Body of pancreas (tissue), 4 donors: ENCODE data around the gene NHP2. TPM values are rescaled to one million over a fixed set of nuclear protein-coding genes. Genes with fewer than 3 reads are reported as not detected.

Experiments
- ATAC-seq: fragments of 150-250 bp; one replicate; pipeline ENCODE4 v1.9.1; 2016
- DNase-seq, 4 donors: peaks; one replicate each; pipeline ENCODE4 v3.0.0-alpha.2; 2019
- H3K27ac ChIP-seq, 4 donors: fragments of 200-600 bp; sonication (generic); 1 replicate in 3 of 4; 2 replicates in 1 of 4; pipeline versions ENCODE4 v1.5.1 to v1.6.1; 2016 to 2019; ENCODE audit warnings: mild to moderate bottlenecking in 1 of 4, mixed read lengths in 1 of 4, moderate library complexity in 1 of 4
- H3K27me3 ChIP-seq, 2 donors: fragments of 200-600 bp; sonication (generic); one replicate each; pipeline ENCODE4 v1.6.0; 2016; ENCODE audit warnings: mild to moderate bottlenecking in 1 of 2
- H3K36me3 ChIP-seq, 2 donors: fragments of 200-600 bp; sonication (generic); replicated peaks in 1 of 2; 2 replicates each; pipeline ENCODE4 v1.5.1; 2016; ENCODE audit warnings: low read depth in 2 of 2; ENCODE audit not compliant: insufficient read depth in 1 of 2
- H3K4me1 ChIP-seq: fragments of 200-600 bp; sonication (generic); one replicate; pipeline ENCODE4 v1.6.0; 2016
- H3K4me3 ChIP-seq, 2 donors: fragments of 200-600 bp; sonication (generic); 1 replicate in 1 of 2; 2 replicates in 1 of 2; pipeline ENCODE4 v1.5.1; 2016 to 2019
- H3K9me3 ChIP-seq, 3 donors: fragments of 200-600 bp; sonication (generic); 1 replicate in 2 of 3; 2 replicates in 1 of 3; pipeline ENCODE4 v1.5.1; 2016
- CTCF ChIP-seq, 7 experiments: fragments of 450-650 bp in 4 of 7; fragments of 200-600 bp in 3 of 7; sonication (generic) in 3 of 7; IDR thresholded peaks; one replicate each; pipeline ENCODE4 v1.5.1; 2016 to 2019; ENCODE audit warnings: antibody characterized with exemption in 7 of 7
- POLR2A ChIP-seq, 3 donors: fragments of 450-650 bp; IDR thresholded peaks; one replicate each; pipeline ENCODE4 v1.6.1; 2016; ENCODE audit warnings: antibody characterized with exemption in 3 of 3, mild to moderate bottlenecking in 2 of 3
- WGBS, 2 donors: methylation state at CpG; one replicate each; pipeline ENCODE4 v1.1.5; 2017; 5-methylcytosine and 5-hydroxymethylcytosine counted together
- intact Hi-C: fragments of 100-400 bp; cut with DNase I; formaldehyde crosslinking; loops from one replicate; pipeline ENCODE4 v1.15.1; 2023
- total RNA-seq, 2 donors: library from RNA; depleted of rRNA; stranded (reverse); fragments of >200 nt; gene quantifications; one replicate each; pipeline ENCODE4 v1.1.0, GENCODE V29; 2016

NHP2 gene
- total RNA-seq, 2 donors from 2014 or later: 63.9 to 80.2 TPM

- H3K4me1 ChIP-seq: peaks cover 13% of the 10 kb centered on the region
- H3K27ac ChIP-seq: peak overlapping the region in 1 of 4 donors; percentile 5
- WGBS, 2 donors: 73 to 75% methylated on average over 31 to 37 of the region's 38 CpGs
- intact Hi-C loops: loop anchor here (10.0 kb wide), 1 partner anchor 83 kb away; the partner anchor contains the start of gene HNRNPAB
- TF ChIP-seq POLR2A (IDR thresholded peaks at IDR 0.05) (no peak), CTCF (IDR thresholded peaks at IDR 0.05) (no peak)
- no peaks in the 10 kb centered on the region for H3K36me3 ChIP-seq
- H3K9me3 ChIP-seq: no peaks in the 10 kb centered on the region
- H3K27me3 ChIP-seq: no peaks in the 10 kb centered on the region
- ATAC-seq (no peak), DNase-seq (peak in 1 of 4 donors; percentile 9)
- no peak overlapping the region for H3K4me3 ChIP-seq
Observed at GRCh38 chr5:178121391-178122276, 32.1 kb downstream of the NHP2 start.

GRCh38 chr5:178120607-178121357 lies 32.9 kb downstream of the NHP2 start:
- no peak overlapping the region for H3K4me3 ChIP-seq
- peak in 2 of 3 donors; percentile 31 to 50 for TF ChIP-seq POLR2A (IDR thresholded peaks at IDR 0.05)
- peak; percentile 41 to 81 (median 77) for TF ChIP-seq CTCF (IDR thresholded peaks at IDR 0.05)
- no peaks in the 10 kb centered on the region for H3K27me3 ChIP-seq
- 21 to 23% methylated on average over 15 to 26 of the region's 29 CpGs for WGBS, 2 donors
- ATAC-seq: peak; percentile 97
- H3K27ac ChIP-seq: peak overlapping the region in 1 of 4 donors; percentile 5
- H3K4me1 ChIP-seq: peaks cover 13% of the 10 kb centered on the region
- intact Hi-C loops: loop anchor here (10.0 kb wide), 1 partner anchor 84 kb away; the partner anchor contains the start of gene HNRNPAB
- H3K36me3 ChIP-seq: no peaks in the 10 kb centered on the region
- DNase-seq: peak; percentile 93 to 98 (median 96)
- no peaks in the 10 kb centered on the region for H3K9me3 ChIP-seq

- Histone ChIP-seq H3K4me1 (peaks cover 13% of the 10 kb centered on the region), H3K4me3 (no peak overlapping the region), H3K27ac (no peak overlapping the region), H3K27me3 (no peaks in the 10 kb centered on the region), H3K36me3 (no peaks in the 10 kb centered on the region), H3K9me3 (no peaks in the 10 kb centered on the region)
- no peak for TF ChIP-seq CTCF (IDR thresholded peaks at IDR 0.05)
- no peak for TF ChIP-seq POLR2A (IDR thresholded peaks at IDR 0.05)
- ATAC-seq (no peak), DNase-seq (no peak)
- intact Hi-C loops: loop anchor here (10.0 kb wide), 1 partner anchor 85 kb away; the partner anchor contains the start of gene HNRNPAB
- WGBS, 2 donors: 80 to 87% methylated on average over 1 to 23 of the region's 27 CpGs
Observed at GRCh38 chr5:178119915-178120606, 33.6 kb downstream of the NHP2 start.

- Histone ChIP-seq H3K36me3 (no peaks in the 10 kb centered on the region), H3K9me3 (no peaks in the 10 kb centered on the region), H3K4me1 (peaks cover 25% of the 10 kb centered on the region), H3K27me3 (peaks cover 0 to 4% of the 10 kb centered on the region in 2 donors), H3K4me3 (no peak overlapping the region), H3K27ac (no peak overlapping the region)
- no peak for ATAC-seq
- TF ChIP-seq CTCF (IDR thresholded peaks at IDR 0.05) (no peak), POLR2A (IDR thresholded peaks at IDR 0.05) (no peak)
- WGBS, 2 donors: 56 to 69% methylated on average over 11 to 17 of the region's 18 CpGs
- no peak for DNase-seq
- intact Hi-C loops: no loop called here
Observed at GRCh38 chr5:178117923-178118701, 35.6 kb downstream of the NHP2 start.
